ENCODE data around the gene EPHB3. TPM values are rescaled to one million over a fixed set of nuclear protein-coding genes. Genes with fewer than 3 reads are reported as not detected.
A peak's percentile ranks its signal among the peaks of the same experiment; 100 is the strongest.

EPHB3 gene
- total RNA-seq, 2 donors from 2014 or later = 7.9 to 10.1 TPM

DNA sequence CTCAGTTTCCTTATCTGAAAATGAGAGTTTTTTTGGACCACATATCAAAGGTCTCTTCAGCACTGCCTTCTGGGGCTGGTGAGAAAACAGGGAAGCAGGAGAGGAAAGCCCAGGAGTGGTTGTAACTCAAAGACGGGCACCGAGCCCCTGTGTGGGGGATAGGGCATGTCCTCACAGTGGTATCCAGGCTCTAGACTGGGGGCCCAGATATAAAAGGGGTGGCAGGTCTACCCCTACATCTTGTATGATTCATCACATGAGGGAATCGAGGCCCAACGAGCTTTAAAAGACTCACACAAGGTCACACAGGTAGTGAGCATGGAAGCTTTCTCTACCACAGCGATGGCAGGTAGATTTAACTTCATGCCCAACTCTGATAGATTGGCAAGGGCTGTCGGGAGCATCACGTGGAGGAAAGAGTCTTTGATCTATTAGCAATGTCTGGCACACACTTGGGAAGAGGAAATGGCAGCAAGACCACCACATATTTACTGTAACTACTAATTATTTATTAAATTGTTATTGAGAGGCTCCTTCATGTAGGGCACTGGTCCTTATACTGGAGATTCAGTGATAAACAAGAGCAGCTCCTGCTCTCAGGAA lies 4.1 kb upstream of the EPHB3 start:
- H3K4me1 ChIP-seq = peaks cover 27% of the 10 kb centered on the region
- WGBS, 2 donors = 75 to 80% methylated on average over 7 of the region's 7 CpGs
- DNase-seq = peak in 1 of 4 donors; percentile 8
- intact Hi-C loops (cut with DNase I) = no loop called here
- no peak for ATAC-seq
- TF ChIP-seq POLR2A (IDR thresholded peaks at IDR 0.05) = no peak
- TF ChIP-seq CTCF (IDR thresholded peaks at IDR 0.05) = no peak
- H3K9me3 ChIP-seq = no peaks in the 10 kb centered on the region
- no peaks in the 10 kb centered on the region for H3K27me3 ChIP-seq
- no peaks in the 10 kb centered on the region for H3K36me3 ChIP-seq (replicated peaks in 1 of 2; ENCODE audit: insufficient read depth in 1 of 2, low read depth in 2 of 2)
- H3K4me3 ChIP-seq = no peak overlapping the region
- no peak overlapping the region for H3K27ac ChIP-seq

- Histone ChIP-seq H3K27ac (no peak overlapping the region), H3K4me3 (no peak overlapping the region), H3K4me1 (peaks cover 38% of the 10 kb centered on the region), H3K27me3 (no peaks in the 10 kb centered on the region), H3K9me3 (no peaks in the 10 kb centered on the region), H3K36me3 (replicated peaks in 1 of 2; ENCODE audit: insufficient read depth in 1 of 2, low read depth in 2 of 2) (no peaks in the 10 kb centered on the region)
- DNase-seq (peak in 1 of 4 donors; percentile 12), ATAC-seq (no peak)
- WGBS, 2 donors = 78 to 79% methylated on average over 6 of the region's 6 CpGs
- TF ChIP-seq CTCF (IDR thresholded peaks at IDR 0.05) = no peak
- no peak for TF ChIP-seq POLR2A (IDR thresholded peaks at IDR 0.05)
- intact Hi-C loops (cut with DNase I) = no loop called here
These were observed 2.9 kb upstream of the EPHB3 start for GRCh38 chr3:184558726-184559125.

DNA sequence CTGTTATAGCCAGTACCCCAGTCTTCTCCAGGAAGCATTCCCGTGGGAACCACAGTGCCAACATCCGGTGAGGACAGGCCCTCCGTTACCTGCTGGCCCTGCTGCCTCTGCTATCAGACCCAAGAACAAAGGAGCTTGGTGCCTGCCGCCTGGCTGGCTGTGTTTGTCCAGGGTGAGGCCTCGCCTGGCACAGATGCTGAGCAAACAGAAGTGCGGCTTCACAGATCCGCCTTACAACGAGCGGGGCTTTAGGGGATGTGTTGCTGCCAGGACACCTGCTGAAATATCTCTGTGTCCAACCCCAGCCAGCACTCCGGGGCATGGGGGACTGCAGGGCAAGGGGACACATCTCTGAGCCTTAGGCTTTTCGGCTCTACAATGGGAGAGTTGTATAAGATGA lies 2.2 kb upstream of the EPHB3 start:
- TF ChIP-seq CTCF (IDR thresholded peaks at IDR 0.05) (peak in 2 of 7 experiments; percentile 15), POLR2A (IDR thresholded peaks at IDR 0.05) (no peak)

GRCh38 chr3:184560531-184560930 lies 1.1 kb upstream of the EPHB3 start:
- ATAC-seq = no peak
- Histone ChIP-seq H3K9me3 (no peaks in the 10 kb centered on the region), H3K36me3 (replicated peaks in 1 of 2; ENCODE audit: insufficient read depth in 1 of 2, low read depth in 2 of 2) (no peaks in the 10 kb centered on the region), H3K4me3 (no peak overlapping the region), H3K27me3 (no peaks in the 10 kb centered on the region), H3K27ac (no peak overlapping the region), H3K4me1 (peaks cover 56% of the 10 kb centered on the region)
- WGBS, 2 donors = 76 to 83% methylated on average over 3 of the region's 3 CpGs
- TF ChIP-seq CTCF (IDR thresholded peaks at IDR 0.05) (no peak), POLR2A (IDR thresholded peaks at IDR 0.05) (no peak)
- intact Hi-C loops (cut with DNase I) = no loop called here
- no peak for DNase-seq

More for the DNA sequence above, 2.2 kb upstream of the EPHB3 start:
- H3K4me1 ChIP-seq = peaks cover 44% of the 10 kb centered on the region
- ATAC-seq (peak; percentile 25), DNase-seq (peak; percentile 78 to 94 (median 89))
- intact Hi-C loops (cut with DNase I) = no loop called here
- no peaks in the 10 kb centered on the region for H3K27me3 ChIP-seq
- no peaks in the 10 kb centered on the region for H3K36me3 ChIP-seq (replicated peaks in 1 of 2; ENCODE audit: insufficient read depth in 1 of 2, low read depth in 2 of 2)
- 17 to 28% methylated on average over 7 to 11 of the region's 11 CpGs for WGBS, 2 donors
- H3K27ac ChIP-seq = peak overlapping the region in 2 of 4 donors; percentile 11 to 35
- no peak overlapping the region for H3K4me3 ChIP-seq
- H3K9me3 ChIP-seq = no peaks in the 10 kb centered on the region
